Endometrial microvascular endothelial cells (primary cell): ENCODE data around the gene ADCY7. TPM values are rescaled to one million over a fixed set of nuclear protein-coding genes. Genes with fewer than 3 reads are reported as not detected.

Source experiments
- in situ Hi-C: cut with HindIII; loops from 2 replicates; pipeline ENCODE4 v1.10.0; 2017; ENCODE audit warnings: low sequenced_read_pairs, low pct_unique_long_range_greater_than_20kb; ENCODE audit errors: inconsistent ontology term
- total RNA-seq: library from RNA; depleted of rRNA; stranded (reverse); fragments of >200 nt; gene quantifications from one replicate; pipeline ENCODE4 v1.2.3, GENCODE V29; 2015; ENCODE audit errors: inconsistent ontology term

Gene ADCY7
- total RNA-seq, 1 donor from 2014 or later: 8.0 TPM

GRCh38 chr16:50303605-50304466, 37.5 kb downstream of the ADCY7 start:
- in situ Hi-C loops: no loop called here

- in situ Hi-C loops: no loop called here
These were observed 38.4 kb downstream of the ADCY7 start for GRCh38 chr16:50304467-50305440.

- in situ Hi-C loops: no loop called here
These were observed 39.2 kb downstream of the ADCY7 start for GRCh38 chr16:50305441-50306061.

- in situ Hi-C loops: no loop called here
These were observed 39.9 kb downstream of the ADCY7 start for GRCh38 chr16:50306287-50306686.

GRCh38 chr16:50308237-50308965, 42.0 kb downstream of the ADCY7 start:
- in situ Hi-C loops: no loop called here

- in situ Hi-C loops: no loop called here
These were observed 42.8 kb downstream of the ADCY7 start for GRCh38 chr16:50309156-50309526.

GRCh38 chr16:50309527-50310307, 43.4 kb downstream of the ADCY7 start:
- in situ Hi-C loops: no loop called here

- in situ Hi-C loops: no loop called here
These were observed 44.2 kb downstream of the ADCY7 start for GRCh38 chr16:50310308-50311133.

GRCh38 chr16:50311134-50311528, 44.8 kb downstream of the ADCY7 start:
- in situ Hi-C loops: no loop called here

GRCh38 chr16:50311891-50312501, 45.6 kb downstream of the ADCY7 start:
- in situ Hi-C loops: no loop called here

- in situ Hi-C loops: no loop called here
These were observed 47.5 kb downstream of the ADCY7 start for GRCh38 chr16:50313596-50314478.

GRCh38 chr16:50314665-50315064, 48.3 kb downstream of the ADCY7 start:
- in situ Hi-C loops: no loop called here

- in situ Hi-C loops: no loop called here
These were observed 49.1 kb downstream of the ADCY7 start for GRCh38 chr16:50315346-50315997.

- in situ Hi-C loops: no loop called here
These were observed 49.9 kb downstream of the ADCY7 start for GRCh38 chr16:50316102-50316847.
